ENCODE measurements around the gene ATP5PB. TPM values are rescaled to one million over a fixed set of nuclear protein-coding genes. Genes with fewer than 3 reads are reported as not detected.

ATP5PB gene
- total RNA-seq, 2 experiments from 2014 or later: 272 to 286 TPM

Other genes starting within 250 kb of the ATP5PB start
- 100 to 1,000 TPM; 207 to 210 TPM for gene DENND2D, start 248.8 kb upstream of the ATP5PB start, total RNA-seq
- 1 to 10 TPM; 8.5 to 9.0 TPM for gene CHI3L2, start 221.8 kb upstream of the ATP5PB start, total RNA-seq
- not detected for gene CHIA, start 158.6 kb upstream of the ATP5PB start, total RNA-seq
- under 1 TPM; 0.28 to 0.38 TPM for gene OVGP1, start 21.7 kb upstream of the ATP5PB start, total RNA-seq
- 10 to 100 TPM; 26.3 to 28.4 TPM for gene WDR77, start 208 bp upstream of the ATP5PB start, total RNA-seq
- 10 to 100 TPM; 13.2 to 14.0 TPM for gene C1orf162, start 24.5 kb downstream of the ATP5PB start, total RNA-seq
- under 1 TPM; 0.18 TPM for gene ADORA3, start 54.2 kb downstream of the ATP5PB start, total RNA-seq
- gene TMIGD3, start 54.2 kb downstream of the ATP5PB start, total RNA-seq: not detected
- gene RAP1A, start 170.3 kb downstream of the ATP5PB start, total RNA-seq: 100 to 1,000 TPM; 219 to 221 TPM

All from activated CD4-positive, alpha-beta memory T cell treated with anti-CD3 and anti-CD28 coated beads, Interleukin-2, amount 10 ng/mL, durations not matched to agents 7 days and 5 days (primary cell).